Measurements from ENCODE around the gene LRRC2. TPM values are rescaled to one million over a fixed set of nuclear protein-coding genes. Genes with fewer than 3 reads are reported as not detected.
"Not testable (repeated sequence)": the region's sequence is repeated elsewhere in the genome, so short reads cannot be mapped to it uniquely, and the experiment has no call there.

Gene LRRC2
- total and polyA plus RNA-seq, 2 donors (not counting 3 experiments of a cell fraction or from before 2014, with no cell fraction given): 0.14 to 0.73 TPM

DNA sequence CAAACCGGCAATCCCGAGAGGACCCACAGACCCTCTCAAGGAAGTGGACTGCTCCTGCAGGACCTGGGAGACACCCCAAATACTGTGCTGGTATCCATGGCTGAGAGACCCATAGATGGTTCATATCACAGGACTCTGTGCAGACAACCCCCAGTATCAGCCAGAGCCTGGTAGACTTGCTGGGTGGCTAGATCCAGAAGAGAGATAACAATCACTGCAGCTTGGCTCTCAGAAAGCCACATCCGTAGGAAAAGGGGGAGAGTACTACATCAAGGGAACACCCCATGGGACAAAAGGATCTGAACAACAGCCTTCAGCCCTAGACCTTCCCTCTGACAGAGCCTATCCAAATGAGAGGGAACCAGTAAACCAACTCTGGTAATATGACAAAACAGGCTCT, 21.2 kb upstream of the LRRC2 start:
- H3K27me3 ChIP-seq (ENCODE audit: control insufficient read depth in 2 of 2, insufficient read depth in 2 of 2, low read length in 2 of 2); BruUV-seq (replicated peaks); H3K4me1 ChIP-seq (ENCODE audit: control insufficient read depth, extremely low read depth, insufficient read depth, low read length); H2AFZ ChIP-seq (ENCODE audit: low read depth, low read length); H3K27ac ChIP-seq (ENCODE audit: insufficient read depth, low read depth, low read length); H3K9ac ChIP-seq (replicated peaks; ENCODE audit: extremely low read depth, insufficient read depth, low read length); dilution Hi-C loops (cut with MboI; ENCODE audit: extremely low pct_ligation_motif_present, low sequenced_read_pairs); H3K4me2 ChIP-seq (ENCODE audit: insufficient read depth, low read length); DNase-seq (ENCODE audit: low read depth, low spot score); H4K20me1 ChIP-seq (replicated peaks; ENCODE audit: control insufficient read depth, extremely low read depth, insufficient read depth, low read length); POLR2A ChIA-PET; H3K79me2 ChIP-seq (ENCODE audit: control insufficient read depth, insufficient read depth, low read length); FAIRE-seq; H3K36me3 ChIP-seq (ENCODE audit: control insufficient read depth in 2 of 2, extremely low read depth in 1 of 2, insufficient read depth in 2 of 2, low read length in 2 of 2); H3K9me1 ChIP-seq (replicated peaks; ENCODE audit: control insufficient read depth, extremely low read depth, insufficient read depth, low read length); H3K4me3 ChIP-seq (replicated peaks in 1 of 3; ENCODE audit: insufficient read depth in 1 of 3, low read depth in 1 of 3, low read length in 3 of 3); H3K9me3 ChIP-seq (replicated peaks; ENCODE audit: control insufficient read depth, insufficient read depth, low read length): not testable (repeated sequence)
- CTCF ChIA-PET: interaction anchor here (2.5 kb wide), 1 partner anchor 98 kb away, joined by 10 read pairs; no protein-coding TSS in a partner anchor
- intact Hi-C loops (cut with micrococcal nuclease): loop anchor here (5.0 kb wide), 1 partner anchor 525 kb away; no protein-coding TSS in a partner anchor

DNA sequence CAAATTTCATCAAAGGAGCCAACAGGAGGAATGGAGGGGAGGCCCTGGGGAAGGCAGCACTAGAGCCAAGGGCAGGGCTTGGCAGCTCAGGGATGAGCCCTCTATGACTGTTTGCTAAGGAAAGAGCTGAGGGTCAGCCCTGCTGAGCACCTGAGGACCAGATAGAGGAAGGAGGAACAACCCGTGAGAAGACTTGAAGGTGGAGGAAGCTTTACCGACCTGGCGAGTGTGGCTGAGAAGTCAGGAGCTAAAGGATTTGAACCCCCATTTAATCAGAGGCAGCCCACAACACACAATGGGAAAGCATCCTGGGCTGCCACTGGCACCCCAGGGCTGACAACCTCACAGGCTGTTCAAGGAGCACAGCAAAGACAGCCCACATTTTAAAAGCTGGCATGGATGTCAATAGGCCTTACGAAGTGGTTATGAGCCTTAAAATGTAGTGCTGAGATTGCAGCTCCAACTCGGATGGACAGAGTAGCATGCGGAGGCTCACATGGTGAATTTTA, 20.7 kb upstream of the LRRC2 start:
- no peak for DNase-seq (ENCODE audit: low read depth, low spot score)
- no TSS peak for BruUV-seq (replicated peaks)
- POLR2A ChIA-PET: no interaction called here

More for the DNA sequence above, 20.7 kb upstream of the LRRC2 start:
- H3K9ac ChIP-seq (replicated peaks; ENCODE audit: extremely low read depth, insufficient read depth, low read length): no peak overlapping the region
- FAIRE-seq: no peak
- H3K9me1 ChIP-seq (replicated peaks; ENCODE audit: control insufficient read depth, extremely low read depth, insufficient read depth, low read length): no peaks in the 10 kb centered on the region
- no peak overlapping the region for H2AFZ ChIP-seq (ENCODE audit: low read depth, low read length)
- no peak overlapping the region for H3K4me2 ChIP-seq (ENCODE audit: insufficient read depth, low read length)
- no peaks in the 10 kb centered on the region for H3K9me3 ChIP-seq (replicated peaks; ENCODE audit: control insufficient read depth, insufficient read depth, low read length)
- intact Hi-C loops (cut with micrococcal nuclease): loop anchor here (5.0 kb wide), 1 partner anchor 524 kb away; no protein-coding TSS in a partner anchor
- no peaks in the 10 kb centered on the region for H3K79me2 ChIP-seq (ENCODE audit: control insufficient read depth, insufficient read depth, low read length)
- no peaks in the 10 kb centered on the region for H3K36me3 ChIP-seq (ENCODE audit: control insufficient read depth in 2 of 2, extremely low read depth in 1 of 2, insufficient read depth in 2 of 2, low read length in 2 of 2)
- no peak for TF ChIP-seq EZH2 (IDR thresholded peaks at IDR 0.05; ENCODE audit: borderline replicate concordance, low read depth, low read length, severe bottlenecking)
- TF ChIP-seq FOS (IDR thresholded peaks at IDR 0.05; ENCODE audit: borderline replicate concordance, insufficient read depth, low read length): no peak
- CTCF ChIA-PET: interaction anchor here (2.5 kb wide), 1 partner anchor 98 kb away, joined by 10 read pairs; no protein-coding TSS in a partner anchor
- dilution Hi-C loops (cut with MboI; ENCODE audit: extremely low pct_ligation_motif_present, low sequenced_read_pairs): no loop called here
- H3K4me1 ChIP-seq (ENCODE audit: control insufficient read depth, extremely low read depth, insufficient read depth, low read length): no peaks in the 10 kb centered on the region
- H4K20me1 ChIP-seq (replicated peaks; ENCODE audit: control insufficient read depth, extremely low read depth, insufficient read depth, low read length): no peaks in the 10 kb centered on the region
- no peaks in the 10 kb centered on the region for H3K27me3 ChIP-seq (ENCODE audit: control insufficient read depth in 2 of 2, insufficient read depth in 2 of 2, low read length in 2 of 2)
- no peak overlapping the region for H3K27ac ChIP-seq (ENCODE audit: insufficient read depth, low read depth, low read length)
- H3K4me3 ChIP-seq (replicated peaks in 1 of 3; ENCODE audit: insufficient read depth in 1 of 3, low read depth in 1 of 3, low read length in 3 of 3): no peak overlapping the region
